Small intestine (tissue), 7 donors: ENCODE data around the gene SLC35E2B. TPM values are rescaled to one million over a fixed set of nuclear protein-coding genes. Genes with fewer than 3 reads are reported as not detected.
"Not testable (repeated sequence)": the region's sequence is repeated elsewhere in the genome, so short reads cannot be mapped to it uniquely, and the experiment has no call there.

Source experiments
- DNase-seq, 2 donors: peaks; one replicate each; pipeline versions ENCODE4 v3.0.0 to v3.0.0-alpha.2; 2013
- FAIRE-seq: peaks from 2 replicates; lab custom pipeline; 2012; peaks lifted over from hg19 to GRCh38; lab: Jason Lieb, UNC
- H3K27ac ChIP-seq, 3 donors: one replicate each; pipeline ENCODE4 v1.5.1; 2013; ENCODE audit warnings: low read length in 2 of 3, mild to moderate bottlenecking in 2 of 3, control low read depth in 1 of 3, inconsistent platforms in 1 of 3, low read depth in 1 of 3, moderate library complexity in 1 of 3
- H3K27me3 ChIP-seq, 3 donors: one replicate each; pipeline ENCODE4 v1.6.1; 2013; ENCODE audit warnings: low read length in 3 of 3, inconsistent platforms in 1 of 3; ENCODE audit not compliant: control insufficient read depth in 3 of 3, insufficient read depth in 3 of 3
- H3K36me3 ChIP-seq, 3 donors: one replicate each; pipeline ENCODE4 v1.6.1; 2013; ENCODE audit warnings: low read length in 3 of 3, inconsistent platforms in 1 of 3, low read depth in 1 of 3, mild to moderate bottlenecking in 1 of 3, moderate library complexity in 1 of 3; ENCODE audit not compliant: control insufficient read depth in 3 of 3, insufficient read depth in 2 of 3
- H3K4me1 ChIP-seq, 3 donors: one replicate each; pipeline ENCODE4 v1.6.1; 2013; ENCODE audit warnings: low read length in 2 of 3, inconsistent platforms in 1 of 3, low read depth in 1 of 3, mild to moderate bottlenecking in 1 of 3, moderate library complexity in 1 of 3; ENCODE audit not compliant: control insufficient read depth in 3 of 3, insufficient read depth in 2 of 3
- H3K4me3 ChIP-seq, 3 donors: one replicate each; pipeline ENCODE4 v1.5.1; 2013; ENCODE audit warnings: low read length in 3 of 3, control low read depth in 1 of 3, inconsistent platforms in 1 of 3, low read depth in 1 of 3, mild to moderate bottlenecking in 1 of 3, moderate library complexity in 1 of 3
- H3K9me3 ChIP-seq, 2 donors: one replicate each; pipeline ENCODE4 v1.6.1; 2013; ENCODE audit warnings: low read depth in 1 of 2, low read length in 1 of 2; ENCODE audit not compliant: control insufficient read depth in 2 of 2, insufficient read depth in 1 of 2
- WGBS, 3 donors: extraction: QIAGEN DNeasy Blood & Tissue Kit; methylation state at CpG; one replicate each; pipeline ENCODE4 v1.1.7; 2013; 5-methylcytosine and 5-hydroxymethylcytosine counted together
- polyA plus RNA-seq, 4 donors: library from polyadenylated mRNA; stranded (reverse) in 3 of 4; unstranded in 1 of 4; fragments of 200-250 nt in 3 of 4; fragments of 120-200 nt in 1 of 4; gene quantifications; one replicate each; pipeline versions ENCODE4 v1.2.1 to v1.2.3, GENCODE V29; 2013
- donor health status: healthy with polysubstance abuse.
- donor health status: control.
- donor health status: control.
- donor health status: Bipolar disorder and iron deficiency.
- donor health status: healthy.

The SLC35E2B gene
- polyA plus RNA-seq, 4 donors = 21.6 to 43.0 (median 34.0) TPM

DNA sequence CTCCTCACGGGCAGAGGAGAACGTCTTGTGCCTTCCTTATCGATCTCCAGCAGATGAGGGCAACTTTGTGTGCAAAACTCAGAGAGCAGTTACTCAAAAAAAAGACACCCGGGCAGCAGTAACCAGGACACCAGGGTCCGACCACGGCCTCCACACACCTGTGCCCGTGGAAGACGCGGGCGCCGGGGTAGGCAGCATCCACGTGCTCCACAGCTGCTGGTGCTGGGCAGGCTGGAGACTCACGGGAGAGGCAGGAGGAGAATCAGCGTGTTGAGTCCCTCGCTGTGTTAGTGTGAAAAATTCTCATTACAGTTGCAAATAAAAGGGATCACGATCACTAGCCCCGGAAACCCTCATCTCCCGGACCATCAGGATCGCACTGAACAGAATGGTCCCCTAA, 6.5 kb upstream of the SLC35E2B start:
- WGBS, 3 donors = 85 to 96% (median 95%) methylated on average over 4 to 14 of the region's 19 CpGs
- FAIRE-seq, H3K4me3 ChIP-seq: not testable (repeated sequence)

DNA sequence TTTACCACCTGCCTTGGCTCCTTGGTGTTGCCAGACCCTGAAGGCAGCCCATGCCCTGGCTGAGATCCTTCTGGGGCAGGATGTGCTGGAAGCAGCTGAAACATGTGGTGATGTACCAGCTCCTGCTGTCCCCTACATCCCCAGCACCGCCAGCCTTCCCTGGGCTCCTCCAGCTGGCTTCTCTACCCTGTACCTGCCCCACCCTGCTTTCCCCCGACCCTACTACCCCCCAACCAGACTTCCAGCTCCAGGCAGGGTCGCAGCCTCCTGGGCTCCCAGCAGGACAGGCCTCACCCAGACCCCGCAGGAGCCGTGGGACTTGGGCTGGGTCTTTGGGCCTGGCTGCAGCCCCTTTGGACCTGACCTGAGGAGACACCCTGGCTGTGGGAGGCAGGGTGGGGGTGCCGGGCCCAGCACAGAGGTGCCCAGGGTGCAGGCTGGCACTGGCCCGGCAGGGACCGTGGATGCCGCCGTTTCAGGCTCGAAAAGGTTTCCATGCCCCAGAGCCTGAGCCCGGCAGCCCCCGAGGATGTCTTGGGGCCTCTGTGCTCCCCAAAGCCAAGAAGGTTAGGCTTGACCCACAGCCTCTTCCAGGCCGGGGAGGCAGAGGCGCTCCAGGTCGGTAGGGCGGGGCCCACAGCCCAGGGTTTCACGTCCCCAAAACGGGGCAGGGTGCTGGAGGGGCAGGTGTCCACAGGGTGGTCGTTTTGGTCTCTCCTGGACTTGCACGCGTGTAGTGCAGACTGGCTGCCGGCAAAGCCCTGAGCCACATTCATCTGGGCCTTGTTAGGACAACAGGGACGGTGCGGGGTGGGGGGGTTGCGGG, 5.0 kb upstream of the SLC35E2B start:
- not testable (repeated sequence) for FAIRE-seq, H3K4me3 ChIP-seq, H3K27me3 ChIP-seq, H3K9me3 ChIP-seq, H3K27ac ChIP-seq, DNase-seq, H3K36me3 ChIP-seq, H3K4me1 ChIP-seq
- WGBS, 3 donors = 71 to 76% (median 75%) methylated on average over 17 to 21 of the region's 26 CpGs

More for the DNA sequence above, 6.5 kb upstream of the SLC35E2B start:
- H3K27ac ChIP-seq, H3K4me1 ChIP-seq, H3K27me3 ChIP-seq, DNase-seq, H3K36me3 ChIP-seq, H3K9me3 ChIP-seq: not testable (repeated sequence)

DNA sequence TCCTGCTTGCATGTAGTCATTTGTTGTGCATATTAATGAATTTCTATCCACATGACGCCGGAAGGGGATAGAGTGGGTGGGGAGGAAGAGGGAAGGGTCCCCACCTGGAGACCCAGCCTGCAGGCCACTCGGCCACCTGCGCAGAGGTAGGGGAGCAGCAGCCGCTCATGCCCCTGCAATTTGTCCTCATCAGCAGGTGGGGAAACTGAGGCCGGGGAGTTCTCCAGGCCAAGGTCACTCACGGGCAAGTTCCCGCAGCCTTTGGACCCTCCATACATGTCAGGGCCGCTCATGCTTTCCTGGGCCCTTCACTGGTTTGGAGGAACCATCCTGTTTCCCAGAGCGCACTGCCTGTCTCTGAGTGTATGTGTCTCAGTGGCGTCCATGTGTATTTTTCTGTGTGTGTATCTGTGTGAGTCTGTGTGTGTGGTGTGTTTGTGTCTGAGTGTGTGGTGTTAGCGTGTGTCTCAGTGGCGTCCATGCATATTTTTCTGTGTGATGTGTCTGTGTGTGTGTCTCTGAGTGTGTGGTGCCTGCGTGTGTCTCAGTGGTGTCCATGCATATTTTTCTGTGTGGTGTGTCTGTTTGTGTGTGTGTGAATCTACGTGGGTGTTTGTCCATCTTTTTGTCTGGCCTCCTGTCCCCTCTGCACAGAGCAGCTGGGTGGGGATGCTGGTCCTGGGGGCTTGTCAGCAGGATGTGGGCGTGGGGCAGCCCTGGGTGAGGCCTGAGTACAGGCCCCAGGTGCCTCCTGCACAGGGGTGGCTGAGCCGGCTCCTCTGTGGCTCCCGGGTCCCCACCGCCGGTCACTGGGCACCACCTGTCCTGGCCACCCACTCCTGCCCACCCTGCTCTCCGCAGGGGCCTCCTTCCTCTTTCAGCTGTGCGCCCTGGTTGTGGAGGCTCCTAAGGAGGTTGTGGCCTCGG, 4.1 kb upstream of the SLC35E2B start:
- H3K4me1 ChIP-seq, H3K4me3 ChIP-seq, H3K27ac ChIP-seq, DNase-seq, H3K27me3 ChIP-seq, H3K9me3 ChIP-seq, FAIRE-seq, H3K36me3 ChIP-seq: not testable (repeated sequence)
- WGBS, 3 donors = 85 to 90% (median 86%) methylated on average over 11 to 19 of the region's 23 CpGs

DNA sequence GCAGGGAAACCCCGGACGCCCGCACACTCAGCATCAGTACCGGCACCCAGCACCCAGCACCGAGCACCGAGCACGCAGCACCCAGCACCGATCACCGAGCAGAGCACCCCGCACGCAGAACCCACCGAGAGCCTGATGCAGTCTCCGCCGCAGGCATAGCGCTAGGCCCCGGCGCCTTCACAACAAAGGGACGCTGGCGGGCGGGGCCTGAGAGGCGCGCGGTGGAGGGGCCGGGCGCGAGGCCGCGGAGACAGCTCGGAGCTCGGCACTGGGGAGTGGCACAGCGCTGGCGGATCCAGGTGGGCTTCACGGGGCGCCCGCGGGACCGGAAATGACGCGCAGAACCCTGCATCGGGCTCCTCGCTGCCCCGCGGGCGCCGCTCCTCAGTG, 276 bp downstream of the SLC35E2B start:
- DNase-seq = peak; percentile 47 to 59

DNA sequence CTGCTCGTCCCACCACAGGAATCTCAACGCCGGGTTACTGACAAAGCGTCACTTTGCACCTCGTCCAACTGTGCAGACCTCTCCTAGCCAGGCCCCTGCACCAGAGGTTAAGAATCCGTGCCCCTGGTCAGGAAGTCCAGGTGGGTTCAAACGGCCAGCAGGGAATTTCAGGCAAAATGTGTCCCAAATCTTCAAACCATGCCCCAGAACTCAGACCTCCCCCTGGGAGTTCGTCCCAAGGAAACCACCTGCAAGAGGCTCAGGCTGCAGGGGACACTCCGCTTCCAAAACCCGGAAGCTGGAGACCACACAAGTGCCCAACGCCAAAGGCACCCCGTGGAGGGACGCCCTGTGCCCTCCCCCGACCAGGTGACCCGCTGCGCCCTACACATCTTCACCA, 1.2 kb downstream of the SLC35E2B start:
- 0% methylated on average over 1 to 4 of the region's 16 CpGs for WGBS, 3 donors
- not testable (repeated sequence) for H3K4me3 ChIP-seq, H3K9me3 ChIP-seq, FAIRE-seq, H3K27me3 ChIP-seq, DNase-seq, H3K4me1 ChIP-seq
- Histone ChIP-seq H3K36me3 (peaks cover 0 to 21% (median 0%) of the 10 kb centered on the region in 3 donors), H3K27ac (peak overlapping the region in 1 of 3 donors; percentile 32)

More for the DNA sequence above, 276 bp downstream of the SLC35E2B start:
- Histone ChIP-seq H3K36me3 (peaks cover 0 to 14% (median 0%) of the 10 kb centered on the region in 3 donors), H3K27ac (peak overlapping the region; percentile 41 to 91 (median 80)), H3K4me3 (peak overlapping the region in 2 of 3 donors; percentile 45 to 58)
- H3K4me1 ChIP-seq, H3K9me3 ChIP-seq, H3K27me3 ChIP-seq, FAIRE-seq: not testable (repeated sequence)
- 0% methylated on average over 16 to 32 of the region's 45 CpGs for WGBS, 3 donors

DNA sequence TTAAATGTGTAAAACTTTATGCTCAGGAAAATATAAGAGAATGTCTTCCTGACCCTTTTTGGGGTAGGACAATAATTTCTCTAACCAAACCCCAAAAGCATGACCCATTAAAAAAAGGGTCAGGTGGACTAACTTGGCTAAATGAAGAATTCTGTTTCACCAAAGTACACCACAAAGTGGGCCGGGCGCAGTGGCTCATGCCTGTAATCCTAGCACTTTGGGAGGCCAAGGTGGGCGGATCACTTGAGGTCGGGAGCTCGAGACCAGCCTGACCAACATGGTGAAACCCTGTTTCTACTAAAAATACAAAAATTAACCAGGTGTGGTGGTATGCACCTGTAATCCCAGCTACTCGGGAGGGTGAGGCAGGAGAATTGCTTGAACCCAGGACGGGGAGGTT, 3.1 kb downstream of the SLC35E2B start:
- DNase-seq, H3K4me1 ChIP-seq: not testable (repeated sequence)

DNA sequence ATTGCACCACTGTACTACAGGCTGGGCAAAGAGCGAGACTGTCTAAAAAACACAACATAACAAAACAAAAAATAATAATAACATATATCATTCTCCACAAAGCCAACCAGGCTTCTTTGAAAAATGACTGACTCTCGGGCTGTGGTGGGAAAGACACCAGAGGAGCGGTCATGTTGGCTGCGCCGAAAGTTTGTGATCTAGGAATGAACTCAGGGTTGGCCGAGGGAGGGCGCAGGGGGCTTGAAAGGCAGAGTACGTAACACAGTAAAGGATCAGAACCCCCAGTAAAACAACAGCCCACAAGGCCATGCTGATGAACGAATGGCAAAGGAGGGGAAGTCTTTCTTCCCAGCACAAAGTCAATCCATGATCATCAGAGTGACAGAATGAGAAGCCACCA, 4.7 kb downstream of the SLC35E2B start:
- H3K4me3 ChIP-seq = no peak overlapping the region
- peaks cover 4 to 15% (median 8%) of the 10 kb centered on the region in 3 donors for H3K4me1 ChIP-seq
- no peaks in the 10 kb centered on the region for H3K9me3 ChIP-seq
- FAIRE-seq (no peak), DNase-seq (no peak)
- no peak overlapping the region for H3K27ac ChIP-seq
- 84 to 97% (median 93%) methylated on average over 9 of the region's 9 CpGs for WGBS, 3 donors
- H3K27me3 ChIP-seq = no peaks in the 10 kb centered on the region
- peaks cover 0 to 44% (median 2%) of the 10 kb centered on the region in 3 donors for H3K36me3 ChIP-seq

More for the DNA sequence above, 3.1 kb downstream of the SLC35E2B start:
- not testable (repeated sequence) for H3K9me3 ChIP-seq, FAIRE-seq, H3K4me3 ChIP-seq, H3K27me3 ChIP-seq, H3K27ac ChIP-seq
- peaks cover 0 to 31% (median 0%) of the 10 kb centered on the region in 3 donors for H3K36me3 ChIP-seq
- 85 to 95% (median 90%) methylated on average over 4 to 7 of the region's 7 CpGs for WGBS, 3 donors

DNA sequence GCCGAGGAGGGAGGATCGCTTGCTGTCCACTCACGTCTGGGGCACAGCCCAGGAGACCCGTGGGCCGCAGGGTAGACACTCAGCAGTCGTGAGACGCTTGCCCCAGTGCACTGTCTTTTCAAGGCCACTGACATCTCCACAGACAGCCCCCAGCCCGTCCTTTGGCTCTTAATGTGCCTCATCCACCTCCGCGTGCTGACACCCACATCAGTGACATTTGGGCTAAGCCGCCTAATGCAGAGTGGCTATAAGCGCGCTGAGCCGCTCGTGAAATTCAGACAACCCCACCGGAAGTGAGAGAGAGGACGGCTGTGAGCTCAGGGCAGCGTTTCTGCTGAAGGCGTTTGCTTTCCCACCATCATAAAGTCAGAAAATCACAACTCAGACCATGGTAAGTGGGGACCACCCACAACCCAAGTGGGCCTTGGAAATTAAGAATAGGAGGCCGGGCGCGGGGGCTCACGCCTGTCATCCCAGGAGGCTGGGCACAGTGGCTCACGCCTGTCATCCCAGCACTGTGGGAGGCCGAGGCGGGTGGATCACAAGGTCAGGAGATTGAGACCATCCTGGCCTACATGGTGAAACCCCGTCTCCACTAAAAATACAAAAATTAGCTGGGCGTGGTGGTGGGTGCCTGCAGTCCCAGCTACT, 8.4 kb downstream of the SLC35E2B start:
- no peak overlapping the region for H3K4me3 ChIP-seq
- H3K27ac ChIP-seq = peak overlapping the region; percentile 56 to 64 (median 57)
- no peak for DNase-seq
- H3K36me3 ChIP-seq = peaks cover 0 to 51% (median 2%) of the 10 kb centered on the region in 3 donors
- H3K4me1 ChIP-seq = peaks cover 4 to 34% (median 10%) of the 10 kb centered on the region in 3 donors
- H3K27me3 ChIP-seq = no peaks in the 10 kb centered on the region
- 63 to 81% (median 66%) methylated on average over 28 of the region's 28 CpGs for WGBS, 3 donors
- H3K9me3 ChIP-seq = no peaks in the 10 kb centered on the region
- no peak for FAIRE-seq
